ENCODE results near the gene MROH8. TPM values are rescaled to one million over a fixed set of nuclear protein-coding genes. Genes with fewer than 3 reads are reported as not detected.
"Not testable (repeated sequence)": the region's sequence is repeated elsewhere in the genome, so short reads cannot be mapped to it uniquely, and the experiment has no call there.

Gene MROH8
- total RNA-seq, 1 experiment from 2014 or later: 1.1 TPM

DNA sequence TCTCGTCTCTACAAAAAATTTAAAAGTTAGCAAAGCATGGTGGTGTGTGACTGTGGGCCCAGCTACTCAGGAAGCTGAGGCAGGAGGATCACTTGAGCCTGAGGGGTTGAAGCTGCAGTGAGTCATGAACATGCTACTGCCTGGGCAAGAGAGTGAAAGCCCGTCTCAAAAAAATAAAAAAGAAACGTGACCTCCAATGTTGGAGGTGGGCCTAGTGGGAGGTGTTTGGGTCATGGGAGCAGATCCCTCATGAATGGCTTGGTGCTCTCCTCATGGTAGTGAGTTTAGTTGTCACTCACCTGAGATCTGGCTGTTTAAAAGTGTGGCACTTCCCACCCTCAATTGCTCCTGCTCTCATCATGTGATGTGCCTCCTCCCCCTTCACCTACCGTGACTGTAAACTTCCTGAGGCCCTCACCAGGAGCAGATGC is 107.9 kb downstream of the MROH8 start:
- ChIA-PET POLR2A (interaction anchor here (0.9 to 2.9 kb wide), 5 partner anchors 24 to 107 kb away, joined by 3 to 12 read pairs (median 4); partner anchors contain the start of genes MROH8, RBL1 and RPN2), CTCF (interaction anchor here (1.3 kb wide), 1 partner anchor 14 kb away, joined by 4 read pairs; no protein-coding TSS in a partner anchor)
- H3K9me3 Mint-ChIP-seq (ENCODE audit: unreplicated experiment): no peaks in the 10 kb centered on the region
- intact Hi-C loops (cut with micrococcal nuclease): loop anchor here (2.0 kb wide), 1 partner anchor 107 kb away; the partner anchor contains the start of genes MROH8 and RPN2
- peaks cover 16% of the 10 kb centered on the region for H3K4me1 Mint-ChIP-seq (ENCODE audit: insufficient read depth, unreplicated experiment)
- TF ChIP-seq CTCF (IDR thresholded peaks at IDR 0.05; ENCODE audit: unreplicated experiment): no peak
- no peaks in the 10 kb centered on the region for H3K27me3 Mint-ChIP-seq (ENCODE audit: insufficient read depth, unreplicated experiment)
- peak; percentile 88 for DNase-seq (ENCODE audit: unreplicated experiment)
- no TSS peak for BruUV-seq (replicated peaks)
- H3K4me3 Mint-ChIP-seq (ENCODE audit: unreplicated experiment): peak overlapping the region; percentile 40
- peak overlapping the region; percentile 92 for H3K27ac Mint-ChIP-seq (ENCODE audit: low read depth, unreplicated experiment)
- H3K36me3 Mint-ChIP-seq (ENCODE audit: insufficient read depth, unreplicated experiment): no peaks in the 10 kb centered on the region

DNA sequence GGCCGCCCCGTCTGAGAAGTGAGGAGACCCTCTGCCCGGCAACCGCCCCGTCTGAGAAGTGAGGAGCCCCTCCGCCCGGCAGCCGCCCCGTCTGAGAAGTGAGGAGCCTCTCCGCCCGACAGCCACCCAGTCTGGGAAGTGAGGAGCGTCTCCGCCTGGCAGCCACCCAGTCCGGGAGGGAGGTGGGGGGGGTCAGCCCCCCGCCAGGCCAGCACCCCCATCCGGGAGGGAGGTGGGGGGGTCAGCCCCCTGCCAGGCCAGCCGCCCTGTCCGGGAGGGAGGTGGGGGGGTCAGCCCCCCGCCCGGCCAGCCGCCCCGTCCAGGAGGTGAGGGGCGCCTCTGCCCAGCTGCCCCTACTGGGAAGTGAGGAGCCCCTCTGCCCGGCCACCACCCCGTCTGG is 109.8 kb downstream of the MROH8 start:
- intact Hi-C loops (cut with micrococcal nuclease); H3K27me3 Mint-ChIP-seq (ENCODE audit: insufficient read depth, unreplicated experiment); H3K27ac Mint-ChIP-seq (ENCODE audit: low read depth, unreplicated experiment); H3K4me3 Mint-ChIP-seq (ENCODE audit: unreplicated experiment); DNase-seq (ENCODE audit: unreplicated experiment); CTCF ChIA-PET; POLR2A ChIA-PET; BruUV-seq (replicated peaks); H3K9me3 Mint-ChIP-seq (ENCODE audit: unreplicated experiment): not testable (repeated sequence)
- peaks cover 13% of the 10 kb centered on the region for H3K4me1 Mint-ChIP-seq (ENCODE audit: insufficient read depth, unreplicated experiment)
- H3K36me3 Mint-ChIP-seq (ENCODE audit: insufficient read depth, unreplicated experiment): peaks cover 16% of the 10 kb centered on the region

DNA sequence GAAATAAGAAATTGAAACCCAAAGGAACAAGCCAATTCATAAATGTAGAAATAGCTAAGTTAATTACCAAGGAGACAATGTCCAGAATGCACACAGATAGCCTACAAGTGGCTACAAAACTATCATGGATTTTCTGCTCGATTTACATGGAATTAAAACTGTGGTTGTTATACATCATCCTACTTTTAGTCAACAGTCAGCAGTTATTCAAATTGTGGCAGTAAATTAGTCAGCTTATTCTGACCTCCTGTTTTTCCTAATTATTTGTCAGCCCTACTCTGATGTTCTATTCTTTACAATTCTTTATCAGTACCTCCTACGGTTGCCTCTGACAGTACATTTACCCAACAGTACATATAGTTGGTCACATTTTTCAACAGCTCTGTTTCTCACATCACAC is 113.2 kb downstream of the MROH8 start:
- BruUV-seq (replicated peaks): no TSS peak
- intact Hi-C loops (cut with micrococcal nuclease): no loop called here

GRCh38 chr20:37055276-37055675 is 124.1 kb downstream of the MROH8 start:
- Mint-ChIP-seq H3K27me3 (ENCODE audit: insufficient read depth, unreplicated experiment) (no peaks in the 10 kb centered on the region), H3K9me3 (ENCODE audit: unreplicated experiment) (no peaks in the 10 kb centered on the region), H3K27ac (ENCODE audit: low read depth, unreplicated experiment) (no peak overlapping the region), H3K36me3 (ENCODE audit: insufficient read depth, unreplicated experiment) (peaks cover 57% of the 10 kb centered on the region), H3K4me3 (ENCODE audit: unreplicated experiment) (no peak overlapping the region), H3K4me1 (ENCODE audit: insufficient read depth, unreplicated experiment) (no peaks in the 10 kb centered on the region)
- ChIA-PET CTCF (no interaction called here), POLR2A (no interaction called here)
- DNase-seq (ENCODE audit: unreplicated experiment): no peak
- no TSS peak for BruUV-seq (replicated peaks)
- TF ChIP-seq CTCF (IDR thresholded peaks at IDR 0.05; ENCODE audit: unreplicated experiment): no peak
- intact Hi-C loops (cut with micrococcal nuclease): no loop called here

More for the DNA sequence above, 113.2 kb downstream of the MROH8 start:
- no peak for TF ChIP-seq CTCF (IDR thresholded peaks at IDR 0.05; ENCODE audit: unreplicated experiment)
- Mint-ChIP-seq H3K9me3 (ENCODE audit: unreplicated experiment) (no peaks in the 10 kb centered on the region), H3K4me3 (ENCODE audit: unreplicated experiment) (no peak overlapping the region), H3K27ac (ENCODE audit: low read depth, unreplicated experiment) (no peak overlapping the region), H3K27me3 (ENCODE audit: insufficient read depth, unreplicated experiment) (no peaks in the 10 kb centered on the region), H3K36me3 (ENCODE audit: insufficient read depth, unreplicated experiment) (peaks cover 29% of the 10 kb centered on the region), H3K4me1 (ENCODE audit: insufficient read depth, unreplicated experiment) (peaks cover 4% of the 10 kb centered on the region)
- CTCF ChIA-PET: no interaction called here
- no peak for DNase-seq (ENCODE audit: unreplicated experiment)
- POLR2A ChIA-PET: interaction anchor here (0.9 kb wide), 1 partner anchor 56 kb away, joined by 3 read pairs; no protein-coding TSS in a partner anchor

Measured in MCF 10A (cell line).